ENCODE results near the gene CLIC1. TPM values are rescaled to one million over a fixed set of nuclear protein-coding genes. Genes with fewer than 3 reads are reported as not detected.

CLIC1 gene
- total RNA-seq, 2 donors from 2014 or later: 222 to 251 TPM

GRCh38 chr6:31687860-31688693, 48.3 kb downstream of the CLIC1 start:
- TF ChIP-seq, protein P1, sequence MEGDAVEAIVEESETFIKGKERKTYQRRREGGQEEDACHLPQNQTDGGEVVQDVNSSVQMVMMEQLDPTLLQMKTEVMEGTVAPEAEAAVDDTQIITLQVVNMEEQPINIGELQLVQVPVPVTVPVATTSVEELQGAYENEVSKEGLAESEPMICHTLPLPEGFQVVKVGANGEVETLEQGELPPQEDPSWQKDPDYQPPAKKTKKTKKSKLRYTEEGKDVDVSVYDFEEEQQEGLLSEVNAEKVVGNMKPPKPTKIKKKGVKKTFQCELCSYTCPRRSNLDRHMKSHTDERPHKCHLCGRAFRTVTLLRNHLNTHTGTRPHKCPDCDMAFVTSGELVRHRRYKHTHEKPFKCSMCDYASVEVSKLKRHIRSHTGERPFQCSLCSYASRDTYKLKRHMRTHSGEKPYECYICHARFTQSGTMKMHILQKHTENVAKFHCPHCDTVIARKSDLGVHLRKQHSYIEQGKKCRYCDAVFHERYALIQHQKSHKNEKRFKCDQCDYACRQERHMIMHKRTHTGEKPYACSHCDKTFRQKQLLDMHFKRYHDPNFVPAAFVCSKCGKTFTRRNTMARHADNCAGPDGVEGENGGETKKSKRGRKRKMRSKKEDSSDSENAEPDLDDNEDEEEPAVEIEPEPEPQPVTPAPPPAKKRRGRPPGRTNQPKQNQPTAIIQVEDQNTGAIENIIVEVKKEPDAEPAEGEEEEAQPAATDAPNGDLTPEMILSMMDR (IDR thresholded peaks at IDR 0.05): no peak
- Histone ChIP-seq H3K9me3 (no peaks in the 10 kb centered on the region), H3K36me3 (peaks cover 54% of the 10 kb centered on the region), H3K27ac (no peak overlapping the region), H3K27me3 (replicated peaks; ENCODE audit: insufficient read depth) (no peaks in the 10 kb centered on the region), H3K4me1 (ENCODE audit: control insufficient read depth in 1 of 2, low read depth in 2 of 2) (no peaks in the 10 kb centered on the region), H3K4me3 (no peak overlapping the region)
- DNase-seq (ENCODE audit: low spot score) (no peak), ATAC-seq (ENCODE audit: insufficient number of reproducible peaks, low FRiP score, low read depth) (no peak)

- TF ChIP-seq, protein P1 (IDR thresholded peaks at IDR 0.05): no peak
Measured at GRCh38 chr6:31687321-31687720, 49.0 kb downstream of the CLIC1 start.

GRCh38 chr6:31686483-31686882, 49.8 kb downstream of the CLIC1 start:
- TF ChIP-seq, protein P1 (IDR thresholded peaks at IDR 0.05): no peak
- Histone ChIP-seq H3K27me3 (replicated peaks; ENCODE audit: insufficient read depth) (no peaks in the 10 kb centered on the region), H3K36me3 (peaks cover 46% of the 10 kb centered on the region), H3K4me3 (no peak overlapping the region), H3K9me3 (no peaks in the 10 kb centered on the region), H3K4me1 (ENCODE audit: control insufficient read depth in 1 of 2, low read depth in 2 of 2) (peaks cover 0 to 4% of the 10 kb centered on the region in 2 donors), H3K27ac (no peak overlapping the region)
- DNase-seq (ENCODE audit: low spot score) (no peak), ATAC-seq (ENCODE audit: insufficient number of reproducible peaks, low FRiP score, low read depth) (no peak)

More at GRCh38 chr6:31687321-31687720, 49.0 kb downstream of the CLIC1 start:
- H3K4me3 ChIP-seq: no peak overlapping the region
- peaks cover 48% of the 10 kb centered on the region for H3K36me3 ChIP-seq
- no peaks in the 10 kb centered on the region for H3K27me3 ChIP-seq (replicated peaks; ENCODE audit: insufficient read depth)
- ATAC-seq (ENCODE audit: insufficient number of reproducible peaks, low FRiP score, low read depth): no peak
- H3K27ac ChIP-seq: no peak overlapping the region
- H3K4me1 ChIP-seq (ENCODE audit: control insufficient read depth in 1 of 2, low read depth in 2 of 2): no peaks in the 10 kb centered on the region
- no peak for DNase-seq (ENCODE audit: low spot score)
- H3K9me3 ChIP-seq: no peaks in the 10 kb centered on the region

- H3K4me1 ChIP-seq (ENCODE audit: control insufficient read depth in 1 of 2, low read depth in 2 of 2): peaks cover 0 to 15% of the 10 kb centered on the region in 2 donors
- H3K27me3 ChIP-seq (replicated peaks; ENCODE audit: insufficient read depth): no peaks in the 10 kb centered on the region
- H3K36me3 ChIP-seq: peaks cover 18% of the 10 kb centered on the region
- H3K9me3 ChIP-seq: no peaks in the 10 kb centered on the region
- ATAC-seq (ENCODE audit: insufficient number of reproducible peaks, low FRiP score, low read depth): no peak
- DNase-seq (ENCODE audit: low spot score): no peak
- TF ChIP-seq, protein P1 (IDR thresholded peaks at IDR 0.05): no peak
- no peak overlapping the region for H3K4me3 ChIP-seq
- H3K27ac ChIP-seq: no peak overlapping the region
Measured at GRCh38 chr6:31683591-31683990, 52.7 kb downstream of the CLIC1 start.

- no peak for ATAC-seq (ENCODE audit: insufficient number of reproducible peaks, low FRiP score, low read depth)
- TF ChIP-seq, protein P1 (IDR thresholded peaks at IDR 0.05): peak; percentile 29
- Histone ChIP-seq H3K27me3 (replicated peaks; ENCODE audit: insufficient read depth) (no peaks in the 10 kb centered on the region), H3K36me3 (no peaks in the 10 kb centered on the region), H3K27ac (peak overlapping the region in 1 of 2 donors; percentile 65), H3K4me3 (peak overlapping the region; percentile 82), H3K4me1 (ENCODE audit: control insufficient read depth in 1 of 2, low read depth in 2 of 2) (peaks cover 0 to 15% of the 10 kb centered on the region in 2 donors), H3K9me3 (no peaks in the 10 kb centered on the region)
- no peak for DNase-seq (ENCODE audit: low spot score)
Measured at GRCh38 chr6:31681135-31681671, 55.1 kb downstream of the CLIC1 start.

Measured in thoracic aorta (tissue), 2 donors.